Heart left ventricle (tissue), 16 donors: ENCODE results near the gene HIPK2. TPM values are rescaled to one million over a fixed set of nuclear protein-coding genes. Genes with fewer than 3 reads are reported as not detected.

ENCODE experiments used
- ATAC-seq, 4 donors: fragments of 200-7000 bp; cut with Tn5 transposase; one replicate each; pipeline ENCODE4 v1.9.1; 2020 to 2022; ENCODE audit warnings: moderate library complexity in 4 of 4, mild to moderate bottlenecking in 3 of 4, moderate number of reproducible peaks in 1 of 4
- DNase-seq, 5 donors: peaks; one replicate each; pipeline ENCODE4 v3.0.0-alpha.2; 2020
- H3K27ac ChIP-seq, 12 donors: fragments of 200-600 bp; sonication (generic) in 4 of 12; one replicate each; pipeline versions ENCODE4 v1.5.0 to v1.8.0; 2016 to 2022; ENCODE audit warnings: mild to moderate bottlenecking in 2 of 12
- H3K27me3 ChIP-seq, 9 donors: fragments of 200-600 bp; sonication (generic) in 2 of 9; one replicate each; pipeline versions ENCODE4 v1.5.1 to v1.8.0; 2016 to 2022; ENCODE audit warnings: mild to moderate bottlenecking in 3 of 9
- H3K36me3 ChIP-seq, 9 donors: fragments of 200-600 bp; sonication (generic) in 2 of 9; one replicate each; pipeline versions ENCODE4 v1.5.0 to v1.8.0; 2018 to 2022; ENCODE audit warnings: mild to moderate bottlenecking in 2 of 9
- H3K4me1 ChIP-seq, 12 donors: fragments of 200-600 bp; sonication (generic) in 4 of 12; one replicate each; pipeline versions ENCODE4 v1.5.0 to v1.8.0; 2016 to 2022; ENCODE audit warnings: mild to moderate bottlenecking in 3 of 12
- H3K4me3 ChIP-seq, 12 donors: fragments of 200-600 bp; sonication (generic) in 4 of 12; one replicate each; pipeline versions ENCODE4 v1.5.0 to v1.8.0; 2017 to 2022; ENCODE audit warnings: mild to moderate bottlenecking in 9 of 12, moderate library complexity in 4 of 12
- H3K9me3 ChIP-seq, 12 donors: fragments of 200-600 bp; sonication (generic) in 4 of 12; one replicate each; pipeline versions ENCODE4 v1.5.0 to v1.8.0; 2016 to 2022; ENCODE audit warnings: mild to moderate bottlenecking in 1 of 12
- POLR2A ChIP-seq, 2 donors: fragments of 450-650 bp; IDR thresholded peaks; one replicate each; pipeline ENCODE4 v1.6.1; 2017; ENCODE audit warnings: antibody characterized with exemption in 2 of 2, mild to moderate bottlenecking in 2 of 2, moderate library complexity in 2 of 2
- WGBS, 4 donors: extraction: QIAGEN DNeasy Blood & Tissue Kit in 2 of 4; methylation state at CpG; one replicate each; pipeline versions ENCODE4 v1.1.5 to v1.1.7; 2013 to 2018; 5-methylcytosine and 5-hydroxymethylcytosine counted together
- intact Hi-C, 10 donors: fragments of 100-400 bp; cut with DNase I; formaldehyde crosslinking; loops; one replicate each; pipeline versions ENCODE4 v1.11.1 to v1.14.2; 2022
- polyA plus RNA-seq, 2 donors: library from polyadenylated mRNA; stranded (reverse); fragments of 200-250 nt; gene quantifications; one replicate each; pipeline ENCODE4 v1.2.3, GENCODE V29; 2013
- total RNA-seq, 9 donors: library from RNA; depleted of rRNA in 2 of 9; stranded (reverse); fragments of >200 nt in 2 of 9; fragmentation: NEBNext Ultra II Directional in 3 of 9; extraction: Animal tissue kit (Norgen Biotek cat#: 25700) in 3 of 9; gene quantifications; one replicate each; pipeline versions ENCODE4 v1.1.0 to v1.2.4, GENCODE V29; 2016 to 2023
- TF ChIP-seq, protein P1 (sequence below), 12 donors: fragments of 200-600 bp; sonication (generic) in 4 of 12; IDR thresholded peaks; one replicate each; pipeline versions ENCODE4 v1.5.0 to v1.8.0; 2018 to 2022; ENCODE audit warnings: antibody characterized with exemption in 12 of 12, mild to moderate bottlenecking in 5 of 12
- donor health status: ischemic (EF 13 %, LVEDD 7.1; RV severe dilation, severe dysfunction).
- donor health status: healthy with polysubstance abuse.
- donor health status: DM: no; HTN: yes; CAD: no.
- donor health status: DM: no; HTN: no; CAD: no.
- donor health status: ischemic (EF 25% LVEDD 6.9; RV normal size, moderate dysfunction).
- donor health status: ischemic (EF 25% LVEDD 5.7; RV mildly dilated, moderate dysfunction).
- donor health status: healthy.
- donor health status: DM: yes; HTN: yes; CAD: no.
- donor health status: ischemic (EF 35%, LVEDD 5.7; RV mildly dilated, moderate dysfunction).
- donor health status: nonischemic (EF 11% LVEDD 7.7; RV severe dilation, severe dysfunction).
- donor health status: DM: yes; HTN: yes; CAD: no.
- donor health status: PGD.
- donor health status: ischemic (EF 29% LVEDD 5.4; RV normal size, mild dysfunction).
- donor health status: nonischemic (EF 23%, LVEDD 6.1; RV moderate dilation, normal function).

Gene HIPK2
- total and polyA plus RNA-seq, 11 donors, result 43.2 to 244 (median 143) TPM

DNA sequence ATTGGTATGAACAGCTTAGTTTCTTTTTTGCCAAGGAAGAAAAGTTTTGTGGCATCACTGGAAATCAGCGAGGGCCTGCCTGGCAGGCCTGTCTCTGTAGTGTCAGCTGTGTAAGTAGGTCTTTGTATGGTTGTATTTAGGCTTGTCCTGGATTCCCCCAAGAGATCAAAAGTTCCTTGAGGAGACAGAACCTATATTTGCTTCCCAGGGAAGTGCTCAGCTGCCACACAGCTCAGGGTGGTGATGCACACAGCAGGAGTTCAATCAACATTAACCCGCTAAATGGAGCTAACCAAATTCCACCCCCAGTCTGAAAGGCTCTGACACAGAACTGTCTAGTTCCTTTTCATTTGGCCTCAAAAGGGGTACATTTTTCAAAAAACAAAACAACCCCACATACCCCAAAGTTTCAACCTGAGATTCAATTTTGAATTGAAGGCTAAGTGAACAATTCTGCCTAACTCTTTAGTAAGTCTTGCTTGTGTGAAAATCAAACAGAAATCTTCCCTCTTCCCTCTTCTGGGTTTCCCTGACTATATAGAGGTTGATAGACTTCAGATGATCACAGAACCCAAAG lies 129.9 kb downstream of the HIPK2 start:
- H3K4me3 ChIP-seq, result peak overlapping the region in 6 of 12 donors; percentile 7 to 23 (median 16)
- no peak for DNase-seq
- WGBS, 4 donors, result 83 to 94% (median 88%) methylated on average over 2 of the region's 2 CpGs

DNA sequence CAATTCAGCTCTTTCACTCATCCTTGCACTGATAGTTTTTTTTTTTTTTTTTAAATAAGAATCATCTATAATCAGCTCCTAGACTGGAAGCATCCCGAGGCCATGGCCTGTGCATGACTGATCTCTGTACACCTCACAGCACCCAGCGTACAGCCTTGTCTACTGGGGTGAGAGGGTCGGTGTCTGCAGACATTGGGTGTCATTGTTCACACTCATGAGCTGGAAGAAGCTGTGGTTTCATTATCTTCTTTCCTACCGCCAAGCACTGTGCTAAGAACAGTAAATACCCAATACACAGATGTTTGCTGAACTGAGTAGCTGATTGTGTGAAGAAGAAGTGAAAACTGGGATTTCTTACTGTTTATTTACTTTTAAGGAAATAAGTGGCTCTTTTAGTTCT lies 130.7 kb downstream of the HIPK2 start:
- H3K4me1 ChIP-seq, result peaks cover 6 to 63% (median 56%) of the 10 kb centered on the region in 12 donors
- intact Hi-C loops, result loop anchor here in 9 of 10 donors (2.0 to 10.0 kb wide), 8 partner anchors 50 to 688 kb away; partner anchors contain the start of gene HIPK2 (in 7 of the 9)
- WGBS, 4 donors, result 81 to 87% (median 85%) methylated on average over 4 of the region's 4 CpGs
- peak overlapping the region; percentile 21 to 83 (median 76) for H3K27ac ChIP-seq
- ATAC-seq, result no peak
- H3K4me3 ChIP-seq, result no peak overlapping the region
- peaks cover 0 to 16% (median 7%) of the 10 kb centered on the region in 9 donors for H3K36me3 ChIP-seq
- DNase-seq, result no peak
- no peaks in the 10 kb centered on the region for H3K9me3 ChIP-seq
- no peaks in the 10 kb centered on the region for H3K27me3 ChIP-seq
- no peak for TF ChIP-seq POLR2A (IDR thresholded peaks at IDR 0.05)
- TF ChIP-seq, protein P1, sequence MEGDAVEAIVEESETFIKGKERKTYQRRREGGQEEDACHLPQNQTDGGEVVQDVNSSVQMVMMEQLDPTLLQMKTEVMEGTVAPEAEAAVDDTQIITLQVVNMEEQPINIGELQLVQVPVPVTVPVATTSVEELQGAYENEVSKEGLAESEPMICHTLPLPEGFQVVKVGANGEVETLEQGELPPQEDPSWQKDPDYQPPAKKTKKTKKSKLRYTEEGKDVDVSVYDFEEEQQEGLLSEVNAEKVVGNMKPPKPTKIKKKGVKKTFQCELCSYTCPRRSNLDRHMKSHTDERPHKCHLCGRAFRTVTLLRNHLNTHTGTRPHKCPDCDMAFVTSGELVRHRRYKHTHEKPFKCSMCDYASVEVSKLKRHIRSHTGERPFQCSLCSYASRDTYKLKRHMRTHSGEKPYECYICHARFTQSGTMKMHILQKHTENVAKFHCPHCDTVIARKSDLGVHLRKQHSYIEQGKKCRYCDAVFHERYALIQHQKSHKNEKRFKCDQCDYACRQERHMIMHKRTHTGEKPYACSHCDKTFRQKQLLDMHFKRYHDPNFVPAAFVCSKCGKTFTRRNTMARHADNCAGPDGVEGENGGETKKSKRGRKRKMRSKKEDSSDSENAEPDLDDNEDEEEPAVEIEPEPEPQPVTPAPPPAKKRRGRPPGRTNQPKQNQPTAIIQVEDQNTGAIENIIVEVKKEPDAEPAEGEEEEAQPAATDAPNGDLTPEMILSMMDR (IDR thresholded peaks at IDR 0.05), result no peak

More for the DNA sequence above, 129.9 kb downstream of the HIPK2 start:
- Histone ChIP-seq H3K4me1 (peaks cover 7 to 72% (median 63%) of the 10 kb centered on the region in 12 donors), H3K27ac (peak overlapping the region; percentile 47 to 83 (median 76)), H3K27me3 (no peaks in the 10 kb centered on the region), H3K9me3 (no peaks in the 10 kb centered on the region), H3K36me3 (peaks cover 0 to 13% (median 4%) of the 10 kb centered on the region in 9 donors)
- no peak for ATAC-seq
- intact Hi-C loops, result loop anchor here (2.0 to 10.0 kb wide), 9 partner anchors 49 to 687 kb away; partner anchors contain the start of gene HIPK2 (in 7 of the 10)
- no peak for TF ChIP-seq POLR2A (IDR thresholded peaks at IDR 0.05)
- TF ChIP-seq, protein P1 (IDR thresholded peaks at IDR 0.05), result no peak

DNA sequence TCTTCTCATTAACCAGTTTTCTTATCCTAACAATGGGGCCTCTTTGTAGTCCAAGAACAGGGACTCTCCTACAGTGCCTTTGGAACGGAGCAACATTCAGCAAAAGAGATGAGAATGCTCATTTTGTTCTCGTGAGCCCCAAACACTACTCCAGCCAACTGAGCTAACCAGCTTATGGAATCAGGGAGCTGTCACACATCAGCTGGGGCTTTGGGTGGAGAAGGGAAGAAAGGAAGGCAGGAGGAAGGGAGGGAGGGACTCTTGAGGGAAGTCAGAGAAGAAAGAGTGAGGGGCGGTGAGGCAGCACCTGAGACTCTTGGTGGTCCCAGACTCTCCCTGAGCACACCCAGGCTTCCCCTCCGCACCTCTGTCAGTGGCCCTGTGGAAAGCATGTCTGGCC lies 131.2 kb downstream of the HIPK2 start:
- intact Hi-C loops, result loop anchor here (1.0 to 10.0 kb wide), 10 partner anchors 51 to 688 kb away; partner anchors contain the start of gene HIPK2 (in 7 of the 10)
- H3K4me1 ChIP-seq, result peaks cover 5 to 58% (median 51%) of the 10 kb centered on the region in 12 donors
- DNase-seq, result no peak

More for the DNA sequence above, 131.2 kb downstream of the HIPK2 start:
- H3K27me3 ChIP-seq, result no peaks in the 10 kb centered on the region
- ATAC-seq, result no peak
- TF ChIP-seq, protein P1 (IDR thresholded peaks at IDR 0.05), result no peak
- TF ChIP-seq POLR2A (IDR thresholded peaks at IDR 0.05), result no peak
- H3K36me3 ChIP-seq, result peaks cover 0 to 16% (median 7%) of the 10 kb centered on the region in 9 donors
- no peaks in the 10 kb centered on the region for H3K9me3 ChIP-seq
- 82 to 88% (median 86%) methylated on average over 4 of the region's 4 CpGs for WGBS, 4 donors
- H3K27ac ChIP-seq, result peak overlapping the region; percentile 21 to 83 (median 76)
- no peak overlapping the region for H3K4me3 ChIP-seq
